ENCODE measurements around the gene LMF1. TPM values are rescaled to one million over a fixed set of nuclear protein-coding genes. Genes with fewer than 3 reads are reported as not detected.

The LMF1 gene
- polyA plus RNA-seq, 2 donors = 8.2 to 17.2 TPM

GRCh38 chr16:831571-832413 lies 139.0 kb downstream of the LMF1 start:
- Histone ChIP-seq H3K4me1 (ENCODE audit: control insufficient read depth in 2 of 2, insufficient read depth in 2 of 2, low read length in 1 of 2) (no peaks in the 10 kb centered on the region), H3K36me3 (ENCODE audit: control insufficient read depth in 2 of 2, insufficient read depth in 2 of 2, low read length in 1 of 2) (no peaks in the 10 kb centered on the region), H3K4me3 (ENCODE audit: low read depth in 1 of 2, low read length in 2 of 2) (no peak overlapping the region), H3K27me3 (ENCODE audit: control insufficient read depth in 1 of 2, insufficient read depth in 2 of 2, low read length in 2 of 2) (peaks cover 0 to 2% of the 10 kb centered on the region in 2 donors), H3K27ac (ENCODE audit: low read depth in 2 of 2, low read length in 1 of 2) (no peak overlapping the region), H3K9me3 (ENCODE audit: control insufficient read depth in 2 of 2, insufficient read depth in 1 of 2, low read depth in 1 of 2, low read length in 1 of 2) (peaks cover 7 to 12% of the 10 kb centered on the region in 2 donors)
- WGBS, 2 donors = 62 to 64% methylated on average over 25 to 26 of the region's 27 CpGs

DNA sequence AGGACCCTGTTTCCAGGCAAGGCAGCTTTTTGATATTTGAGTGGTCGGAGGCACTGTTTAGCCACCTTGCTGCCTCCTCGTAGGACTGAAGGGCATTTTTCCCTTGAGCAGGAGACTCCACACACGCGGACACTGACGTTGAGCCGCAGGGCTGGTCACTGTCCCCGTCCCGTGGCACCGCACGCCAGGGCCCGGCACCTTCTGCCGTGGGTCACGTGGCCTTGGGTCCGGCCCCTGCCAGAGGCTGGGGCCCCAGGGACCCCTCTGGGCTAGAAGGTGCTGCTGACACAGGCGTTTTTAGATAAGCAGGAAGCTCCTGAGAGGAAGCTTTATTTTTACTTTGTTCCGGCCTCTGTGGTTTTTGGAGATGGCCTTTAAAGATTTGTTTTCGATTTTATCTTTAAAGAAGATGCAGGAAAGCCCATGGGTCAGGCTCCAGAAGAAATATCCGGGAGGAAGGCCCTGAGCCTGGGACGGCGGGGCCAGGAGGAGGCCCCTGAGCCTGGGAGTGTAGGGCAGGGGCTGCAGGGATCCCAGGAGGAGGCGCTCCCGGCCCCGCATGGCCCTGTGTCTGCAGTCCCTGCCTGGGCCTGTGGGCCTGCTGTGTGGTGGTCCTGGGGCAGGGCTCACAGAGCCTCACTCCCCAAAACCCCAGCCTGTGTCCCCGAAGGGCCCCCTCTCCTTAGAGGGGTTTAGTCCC lies 139.8 kb downstream of the LMF1 start:
- 63 to 66% methylated on average over 24 of the region's 24 CpGs for WGBS, 2 donors
- no peaks in the 10 kb centered on the region for H3K4me1 ChIP-seq (ENCODE audit: control insufficient read depth in 2 of 2, insufficient read depth in 2 of 2, low read length in 1 of 2)
- H3K4me3 ChIP-seq (ENCODE audit: low read depth in 1 of 2, low read length in 2 of 2) = no peak overlapping the region
- H3K27ac ChIP-seq (ENCODE audit: low read depth in 2 of 2, low read length in 1 of 2) = no peak overlapping the region
- H3K27me3 ChIP-seq (ENCODE audit: control insufficient read depth in 1 of 2, insufficient read depth in 2 of 2, low read length in 2 of 2) = peaks cover 0 to 2% of the 10 kb centered on the region in 2 donors
- H3K36me3 ChIP-seq (ENCODE audit: control insufficient read depth in 2 of 2, insufficient read depth in 2 of 2, low read length in 1 of 2) = no peaks in the 10 kb centered on the region
- H3K9me3 ChIP-seq (ENCODE audit: control insufficient read depth in 2 of 2, insufficient read depth in 1 of 2, low read depth in 1 of 2, low read length in 1 of 2) = peaks cover 7 to 10% of the 10 kb centered on the region in 2 donors

DNA sequence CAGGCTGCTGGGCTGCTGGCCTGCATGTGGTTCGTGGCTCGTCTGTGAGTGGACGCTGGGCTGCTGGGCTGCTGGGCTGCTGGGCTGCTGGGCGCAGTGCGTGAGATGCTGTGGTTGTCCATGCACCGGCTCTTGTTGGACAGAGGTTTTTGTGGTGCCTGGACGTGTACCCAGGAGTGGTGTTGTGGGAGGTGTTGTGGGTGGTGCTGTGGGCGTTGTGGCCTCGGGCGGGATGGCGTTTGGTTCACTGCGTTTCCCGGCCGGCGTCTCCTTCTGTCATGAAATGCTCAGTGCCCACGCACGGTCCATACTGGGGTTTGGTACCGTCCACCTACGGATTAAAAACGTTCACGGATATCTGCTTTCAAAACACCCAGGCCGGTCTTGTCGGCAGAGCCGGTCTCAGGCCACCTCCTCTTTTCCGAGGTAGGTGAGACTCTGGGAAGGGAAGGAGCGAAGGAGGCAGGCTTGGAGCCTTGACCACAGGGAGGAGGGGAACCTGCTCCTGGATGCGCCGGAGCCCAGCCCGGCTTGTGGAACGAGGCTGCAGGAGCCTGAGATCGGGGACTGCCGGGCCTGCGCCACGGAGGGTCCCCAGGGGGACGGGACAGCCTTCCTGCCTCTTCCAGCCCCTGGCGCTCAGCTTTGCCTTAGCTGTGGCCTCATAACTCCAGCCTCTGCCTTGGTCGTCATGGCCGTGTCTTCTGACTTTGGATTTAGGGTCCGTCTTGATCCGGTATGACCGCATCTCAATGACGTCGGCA lies 140.5 kb downstream of the LMF1 start:
- peaks cover 0 to 1% of the 10 kb centered on the region in 2 donors for H3K4me1 ChIP-seq (ENCODE audit: control insufficient read depth in 2 of 2, insufficient read depth in 2 of 2, low read length in 1 of 2)
- H3K36me3 ChIP-seq (ENCODE audit: control insufficient read depth in 2 of 2, insufficient read depth in 2 of 2, low read length in 1 of 2) = no peaks in the 10 kb centered on the region
- no peak overlapping the region for H3K27ac ChIP-seq (ENCODE audit: low read depth in 2 of 2, low read length in 1 of 2)
- 88% methylated on average over 43 of the region's 43 CpGs for WGBS, 2 donors
- H3K27me3 ChIP-seq (ENCODE audit: control insufficient read depth in 1 of 2, insufficient read depth in 2 of 2, low read length in 2 of 2) = peaks cover 0 to 2% of the 10 kb centered on the region in 2 donors
- no peak overlapping the region for H3K4me3 ChIP-seq (ENCODE audit: low read depth in 1 of 2, low read length in 2 of 2)
- H3K9me3 ChIP-seq (ENCODE audit: control insufficient read depth in 2 of 2, insufficient read depth in 1 of 2, low read depth in 1 of 2, low read length in 1 of 2) = peaks cover 3 to 7% of the 10 kb centered on the region in 2 donors

DNA sequence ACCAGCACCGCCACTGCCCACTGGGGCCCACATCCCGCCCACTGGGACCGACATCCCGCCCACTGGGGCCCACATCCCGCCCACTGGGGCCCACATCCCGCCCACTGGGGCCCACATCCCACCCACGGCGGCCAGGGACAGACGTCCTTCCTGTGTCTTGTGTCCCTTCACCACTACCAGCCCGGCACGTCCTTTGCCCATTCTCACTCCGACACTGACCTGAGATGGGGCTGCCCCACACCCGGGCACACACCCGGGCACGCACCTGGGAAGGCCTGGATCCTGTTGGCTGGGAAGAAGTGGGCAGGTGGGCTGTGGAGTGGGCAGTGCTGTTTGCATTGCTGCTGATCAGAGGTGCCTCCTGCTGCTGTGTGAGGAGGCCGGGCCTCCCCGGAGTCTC lies 141.9 kb downstream of the LMF1 start:
- Histone ChIP-seq H3K4me3 (ENCODE audit: low read depth in 1 of 2, low read length in 2 of 2) (no peak overlapping the region), H3K27ac (ENCODE audit: low read depth in 2 of 2, low read length in 1 of 2) (no peak overlapping the region), H3K36me3 (ENCODE audit: control insufficient read depth in 2 of 2, insufficient read depth in 2 of 2, low read length in 1 of 2) (no peaks in the 10 kb centered on the region), H3K4me1 (ENCODE audit: control insufficient read depth in 2 of 2, insufficient read depth in 2 of 2, low read length in 1 of 2) (peaks cover 0 to 4% of the 10 kb centered on the region in 2 donors), H3K9me3 (ENCODE audit: control insufficient read depth in 2 of 2, insufficient read depth in 1 of 2, low read depth in 1 of 2, low read length in 1 of 2) (peaks cover 2 to 7% of the 10 kb centered on the region in 2 donors), H3K27me3 (ENCODE audit: control insufficient read depth in 1 of 2, insufficient read depth in 2 of 2, low read length in 2 of 2) (peaks cover 0 to 2% of the 10 kb centered on the region in 2 donors)
- 80 to 82% methylated on average over 16 to 17 of the region's 17 CpGs for WGBS, 2 donors

- 90 to 93% methylated on average over 24 of the region's 24 CpGs for WGBS, 2 donors
Observed at GRCh38 chr16:827513-827912, 143.3 kb downstream of the LMF1 start.

GRCh38 chr16:825341-826061 lies 145.3 kb downstream of the LMF1 start:
- peaks cover 2 to 4% of the 10 kb centered on the region in 2 donors for H3K9me3 ChIP-seq (ENCODE audit: control insufficient read depth in 2 of 2, insufficient read depth in 1 of 2, low read depth in 1 of 2, low read length in 1 of 2)
- H3K27ac ChIP-seq (ENCODE audit: low read depth in 2 of 2, low read length in 1 of 2) = no peak overlapping the region
- H3K36me3 ChIP-seq (ENCODE audit: control insufficient read depth in 2 of 2, insufficient read depth in 2 of 2, low read length in 1 of 2) = no peaks in the 10 kb centered on the region
- H3K4me3 ChIP-seq (ENCODE audit: low read depth in 1 of 2, low read length in 2 of 2) = no peak overlapping the region
- H3K4me1 ChIP-seq (ENCODE audit: control insufficient read depth in 2 of 2, insufficient read depth in 2 of 2, low read length in 1 of 2) = peaks cover 0 to 4% of the 10 kb centered on the region in 2 donors
- WGBS, 2 donors = 30 to 48% methylated on average over 36 of the region's 36 CpGs
- peaks cover 0 to 4% of the 10 kb centered on the region in 2 donors for H3K27me3 ChIP-seq (ENCODE audit: control insufficient read depth in 1 of 2, insufficient read depth in 2 of 2, low read length in 2 of 2)

More at GRCh38 chr16:827513-827912, 143.3 kb downstream of the LMF1 start:
- peaks cover 2 to 7% of the 10 kb centered on the region in 2 donors for H3K9me3 ChIP-seq (ENCODE audit: control insufficient read depth in 2 of 2, insufficient read depth in 1 of 2, low read depth in 1 of 2, low read length in 1 of 2)
- H3K36me3 ChIP-seq (ENCODE audit: control insufficient read depth in 2 of 2, insufficient read depth in 2 of 2, low read length in 1 of 2) = no peaks in the 10 kb centered on the region
- no peak overlapping the region for H3K27ac ChIP-seq (ENCODE audit: low read depth in 2 of 2, low read length in 1 of 2)
- no peaks in the 10 kb centered on the region for H3K27me3 ChIP-seq (ENCODE audit: control insufficient read depth in 1 of 2, insufficient read depth in 2 of 2, low read length in 2 of 2)
- peaks cover 0 to 4% of the 10 kb centered on the region in 2 donors for H3K4me1 ChIP-seq (ENCODE audit: control insufficient read depth in 2 of 2, insufficient read depth in 2 of 2, low read length in 1 of 2)
- H3K4me3 ChIP-seq (ENCODE audit: low read depth in 1 of 2, low read length in 2 of 2) = no peak overlapping the region

DNA sequence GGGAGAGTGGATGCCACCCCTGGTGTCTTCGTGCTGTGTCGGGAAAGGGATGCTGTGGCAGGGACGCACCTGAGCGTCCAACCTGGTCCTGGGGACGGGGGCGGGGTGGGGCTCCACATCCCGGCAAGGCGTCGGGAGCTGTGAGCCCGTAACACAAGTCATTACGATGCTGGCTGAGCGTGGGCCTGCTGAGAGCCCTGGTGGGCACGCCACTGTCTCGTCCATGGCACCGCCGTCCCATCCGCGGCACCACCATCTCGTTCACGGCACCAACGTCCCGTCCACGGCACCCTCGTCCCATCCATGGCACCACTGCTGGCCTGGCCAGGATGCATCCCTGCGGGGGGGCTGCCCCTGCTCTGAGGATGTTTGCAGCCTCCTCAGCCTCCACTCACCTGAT lies 146.2 kb downstream of the LMF1 start:
- H3K27me3 ChIP-seq (ENCODE audit: control insufficient read depth in 1 of 2, insufficient read depth in 2 of 2, low read length in 2 of 2) = peaks cover 0 to 6% of the 10 kb centered on the region in 2 donors

GRCh38 chr16:824194-824593 lies 146.6 kb downstream of the LMF1 start:
- Histone ChIP-seq H3K9me3 (ENCODE audit: control insufficient read depth in 2 of 2, insufficient read depth in 1 of 2, low read depth in 1 of 2, low read length in 1 of 2) (peaks cover 0 to 2% of the 10 kb centered on the region in 2 donors), H3K4me3 (ENCODE audit: low read depth in 1 of 2, low read length in 2 of 2) (no peak overlapping the region), H3K27ac (ENCODE audit: low read depth in 2 of 2, low read length in 1 of 2) (no peak overlapping the region), H3K36me3 (ENCODE audit: control insufficient read depth in 2 of 2, insufficient read depth in 2 of 2, low read length in 1 of 2) (no peaks in the 10 kb centered on the region), H3K4me1 (ENCODE audit: control insufficient read depth in 2 of 2, insufficient read depth in 2 of 2, low read length in 1 of 2) (peaks cover 0 to 4% of the 10 kb centered on the region in 2 donors), H3K27me3 (ENCODE audit: control insufficient read depth in 1 of 2, insufficient read depth in 2 of 2, low read length in 2 of 2) (peaks cover 0 to 8% of the 10 kb centered on the region in 2 donors)
- WGBS, 2 donors = 84 to 87% methylated on average over 22 of the region's 22 CpGs

More for the DNA sequence above, 146.2 kb downstream of the LMF1 start:
- Histone ChIP-seq H3K36me3 (ENCODE audit: control insufficient read depth in 2 of 2, insufficient read depth in 2 of 2, low read length in 1 of 2) (no peaks in the 10 kb centered on the region), H3K4me1 (ENCODE audit: control insufficient read depth in 2 of 2, insufficient read depth in 2 of 2, low read length in 1 of 2) (peaks cover 0 to 4% of the 10 kb centered on the region in 2 donors), H3K27ac (ENCODE audit: low read depth in 2 of 2, low read length in 1 of 2) (no peak overlapping the region), H3K9me3 (ENCODE audit: control insufficient read depth in 2 of 2, insufficient read depth in 1 of 2, low read depth in 1 of 2, low read length in 1 of 2) (peaks cover 0 to 2% of the 10 kb centered on the region in 2 donors), H3K4me3 (ENCODE audit: low read depth in 1 of 2, low read length in 2 of 2) (no peak overlapping the region)
- 85 to 86% methylated on average over 25 of the region's 25 CpGs for WGBS, 2 donors

DNA sequence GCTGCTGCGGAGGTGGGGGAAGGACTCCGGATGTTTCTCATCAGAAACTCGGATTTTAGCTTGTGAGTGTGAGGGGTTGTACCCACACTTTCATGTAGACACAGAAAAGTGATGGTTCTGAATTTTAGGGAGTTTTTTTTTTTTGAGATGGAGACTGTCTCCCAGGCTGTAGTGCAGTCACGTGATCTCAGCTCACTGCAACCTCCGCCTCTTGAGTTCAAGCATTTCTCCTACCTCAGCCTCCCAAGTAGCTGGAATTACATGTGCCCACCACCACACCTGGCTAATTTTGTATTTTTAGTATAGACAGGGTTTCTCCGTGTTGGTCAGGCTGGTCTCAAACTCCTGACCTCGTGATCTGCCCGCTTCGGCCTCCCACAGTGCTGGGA lies 147.9 kb downstream of the LMF1 start:
- H3K4me1 ChIP-seq (ENCODE audit: control insufficient read depth in 2 of 2, insufficient read depth in 2 of 2, low read length in 1 of 2) = peaks cover 0 to 4% of the 10 kb centered on the region in 2 donors
- H3K4me3 ChIP-seq (ENCODE audit: low read depth in 1 of 2, low read length in 2 of 2) = no peak overlapping the region
- no peak overlapping the region for H3K27ac ChIP-seq (ENCODE audit: low read depth in 2 of 2, low read length in 1 of 2)
- 86 to 90% methylated on average over 9 of the region's 9 CpGs for WGBS, 2 donors
- H3K36me3 ChIP-seq (ENCODE audit: control insufficient read depth in 2 of 2, insufficient read depth in 2 of 2, low read length in 1 of 2) = no peaks in the 10 kb centered on the region
- H3K27me3 ChIP-seq (ENCODE audit: control insufficient read depth in 1 of 2, insufficient read depth in 2 of 2, low read length in 2 of 2) = peaks cover 0 to 12% of the 10 kb centered on the region in 2 donors
- peaks cover 0 to 9% of the 10 kb centered on the region in 2 donors for H3K9me3 ChIP-seq (ENCODE audit: control insufficient read depth in 2 of 2, insufficient read depth in 1 of 2, low read depth in 1 of 2, low read length in 1 of 2)
